ENCODE data around the gene DMPK.
"Not testable (repeated sequence)": the region's sequence is repeated elsewhere in the genome, so short reads cannot be mapped to it uniquely, and the experiment has no call there.

The DMPK gene

DNA sequence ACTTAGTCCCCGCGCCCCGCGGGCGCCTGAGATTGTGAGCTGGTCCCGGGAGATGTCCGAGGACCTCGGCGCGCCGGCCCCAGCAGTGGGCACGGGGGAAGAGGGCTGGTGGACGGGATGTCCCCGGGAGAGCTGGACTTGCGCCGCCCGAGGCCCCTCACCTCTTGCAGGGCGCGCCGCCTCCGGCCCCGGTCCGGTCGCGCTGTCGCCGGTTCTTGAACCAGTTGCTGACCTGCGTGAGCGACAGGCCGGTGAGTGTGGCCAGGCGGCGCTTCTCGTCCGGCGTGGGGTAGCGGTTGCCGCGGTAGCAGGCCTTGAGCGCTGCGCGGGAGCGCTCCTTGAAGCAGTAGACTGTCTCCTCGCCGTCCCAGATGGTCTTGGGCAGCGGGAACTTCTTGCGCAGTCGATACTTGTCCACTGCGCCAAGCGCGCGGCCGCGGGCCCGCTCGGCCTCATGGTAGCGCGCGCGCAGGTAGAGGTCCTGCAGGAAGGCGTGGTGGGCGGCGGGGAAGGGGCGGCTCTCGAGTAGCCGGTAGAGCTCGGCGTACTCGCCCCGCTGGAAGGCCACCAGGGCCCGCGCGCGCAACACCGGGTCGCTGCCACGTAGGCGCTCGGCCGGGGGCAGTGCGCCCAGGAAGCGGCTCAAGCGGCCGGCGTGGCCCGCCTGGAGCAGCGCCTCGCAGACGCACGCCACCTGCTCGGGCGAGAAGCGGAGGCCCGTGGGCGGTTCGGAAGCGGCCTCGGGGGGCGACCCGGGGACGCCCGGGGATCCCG is 14.2 kb downstream of the DMPK start:
- peak; percentile 25 for DNase-seq

DNA sequence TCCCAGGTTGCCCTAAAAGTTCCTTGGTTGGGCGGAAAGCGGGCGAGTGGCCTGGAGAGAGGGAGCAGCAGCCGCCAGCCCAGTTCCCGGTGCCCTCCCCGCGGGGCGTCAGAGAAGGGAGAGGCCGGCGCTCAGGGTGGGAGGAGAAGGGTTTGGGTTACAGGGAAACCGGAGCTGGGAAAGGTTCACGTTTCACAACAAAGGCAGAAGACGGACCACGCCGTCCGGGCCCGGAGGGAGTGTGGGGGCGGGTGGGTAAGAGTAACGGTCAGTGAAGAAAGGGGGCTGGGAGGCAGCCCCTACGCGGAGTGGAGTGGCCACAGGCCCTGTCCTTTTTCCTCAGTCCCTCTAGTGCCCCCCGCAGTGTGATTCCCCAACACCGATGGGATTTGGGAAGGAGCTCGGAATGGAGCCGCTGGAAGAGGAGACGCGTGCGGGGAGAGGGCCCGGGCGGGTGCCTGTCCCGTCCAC is 14.8 kb downstream of the DMPK start:
- DNase-seq = peak; percentile 23

- no peak for DNase-seq
These were observed 15.4 kb downstream of the DMPK start for GRCh38 chr19:45766869-45767346.

DNA sequence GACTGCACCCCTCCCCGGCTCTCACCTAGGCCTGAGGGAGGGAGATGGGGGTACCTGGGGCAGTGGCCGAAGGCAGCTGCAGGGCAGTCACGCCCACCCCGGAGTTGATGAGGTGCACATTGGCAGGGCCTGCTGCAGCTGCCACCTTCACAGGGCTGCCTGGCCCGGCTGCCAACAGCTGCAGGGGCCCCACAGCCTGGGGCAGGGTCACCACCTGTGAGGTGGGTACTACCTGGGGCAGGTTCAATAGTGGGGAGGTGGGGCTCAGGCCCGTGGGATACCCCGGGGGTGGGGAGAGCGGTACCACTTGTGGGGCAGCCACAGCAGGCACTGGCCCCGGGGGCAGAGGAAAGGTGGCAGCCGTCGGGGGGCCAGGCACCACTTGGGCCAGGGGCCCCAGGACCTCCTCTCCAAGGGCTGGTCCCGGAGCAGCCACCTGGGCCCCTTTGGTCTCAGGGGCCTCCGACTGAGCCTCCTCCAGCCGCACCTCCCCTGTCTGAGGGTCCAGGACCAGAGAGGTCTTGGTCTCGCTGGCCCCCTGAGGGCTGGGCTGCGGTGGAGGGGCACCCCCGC is 15.9 kb downstream of the DMPK start:
- DNase-seq = no peak

- DNase-seq = no peak
These were observed 16.5 kb downstream of the DMPK start for GRCh38 chr19:45765702-45766295.

DNA sequence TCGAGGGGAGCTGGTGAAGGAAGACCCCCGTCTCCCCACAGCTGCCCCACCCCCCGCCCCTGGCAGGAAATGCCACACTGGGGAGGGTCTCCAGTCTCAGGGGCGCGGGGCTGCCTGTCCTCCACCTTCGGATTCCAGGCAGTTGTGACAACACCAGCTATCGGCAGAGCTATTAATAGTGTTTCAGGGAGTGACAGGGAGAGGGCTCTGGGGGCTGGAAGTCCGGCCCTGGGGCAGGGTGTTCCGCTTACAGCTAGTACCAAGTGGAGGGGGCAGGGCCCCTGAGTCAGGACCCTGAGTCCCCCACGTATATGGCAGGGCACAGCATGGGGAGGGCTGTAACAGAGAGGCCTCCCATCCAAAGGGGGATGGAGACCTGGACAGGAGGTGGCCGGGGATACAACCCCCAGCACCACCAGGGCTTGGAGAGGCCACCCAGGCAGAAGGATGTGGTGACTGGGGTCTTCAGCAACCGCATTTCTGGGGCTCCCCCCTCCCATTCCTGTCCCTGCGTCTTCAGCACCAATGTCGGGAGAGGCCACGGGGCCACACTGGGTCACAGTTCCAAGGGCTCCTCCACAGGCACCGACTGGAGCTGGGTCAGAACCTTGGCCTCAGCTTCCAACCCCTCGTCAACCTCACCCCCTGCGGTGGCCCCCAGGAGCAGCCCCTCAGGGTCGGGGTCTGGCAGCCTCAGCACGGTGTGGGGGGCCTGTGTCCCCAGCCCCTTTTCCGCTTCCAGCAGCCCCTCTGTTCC is 17.2 kb downstream of the DMPK start:
- no peak for DNase-seq

DNA sequence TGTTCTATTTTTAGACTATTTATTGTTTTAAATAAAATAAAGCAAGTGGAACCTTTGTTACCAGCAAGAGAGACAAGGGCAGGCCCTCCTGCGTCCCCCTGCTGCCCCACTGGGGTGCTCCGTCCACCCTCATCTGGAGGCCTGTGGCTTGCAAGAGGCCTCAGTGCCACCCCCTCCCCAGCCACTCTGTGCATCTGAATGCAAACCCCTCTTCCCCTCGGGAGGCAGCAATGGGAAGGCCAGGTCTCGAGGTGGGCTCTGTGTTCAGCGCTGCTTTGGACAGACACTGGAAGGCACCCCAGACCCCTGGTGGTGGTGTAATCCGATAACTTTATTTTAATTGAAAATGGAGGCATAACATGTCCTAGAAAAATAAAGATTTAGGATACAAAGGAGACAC is 17.8 kb downstream of the DMPK start:
- DNase-seq = no peak

DNA sequence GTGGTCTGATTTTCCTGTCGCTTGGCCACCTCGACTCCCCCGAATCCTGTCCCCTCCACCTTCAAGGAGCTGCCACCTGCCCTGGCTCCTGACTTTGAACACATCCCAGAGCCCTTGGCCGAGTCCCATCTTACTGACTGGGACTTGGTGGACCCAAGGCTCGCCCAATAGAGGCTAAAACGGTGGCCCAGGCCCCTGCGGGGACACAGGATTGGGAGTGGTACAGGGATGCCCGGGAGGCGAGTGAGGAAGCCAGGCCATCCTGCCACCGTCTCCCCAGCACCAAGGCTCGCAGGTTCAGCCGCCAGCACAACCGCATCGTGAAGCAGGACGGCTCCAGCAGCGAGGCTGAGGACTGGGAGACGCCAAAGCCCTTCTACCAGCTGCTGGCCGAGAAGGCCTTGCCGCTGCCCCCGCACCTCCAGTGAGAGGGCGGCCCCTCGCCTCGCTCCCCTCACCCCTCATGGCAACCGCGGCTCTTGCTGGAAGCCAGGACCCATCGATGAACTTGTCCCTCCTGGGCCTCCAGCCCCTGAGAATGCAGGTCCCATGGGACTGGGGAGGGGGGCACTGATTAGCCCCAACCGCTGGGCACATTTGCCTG is 18.5 kb downstream of the DMPK start:
- no peak for DNase-seq

- no peak for DNase-seq
These were observed 19.2 kb downstream of the DMPK start for GRCh38 chr19:45762870-45763631.

DNA sequence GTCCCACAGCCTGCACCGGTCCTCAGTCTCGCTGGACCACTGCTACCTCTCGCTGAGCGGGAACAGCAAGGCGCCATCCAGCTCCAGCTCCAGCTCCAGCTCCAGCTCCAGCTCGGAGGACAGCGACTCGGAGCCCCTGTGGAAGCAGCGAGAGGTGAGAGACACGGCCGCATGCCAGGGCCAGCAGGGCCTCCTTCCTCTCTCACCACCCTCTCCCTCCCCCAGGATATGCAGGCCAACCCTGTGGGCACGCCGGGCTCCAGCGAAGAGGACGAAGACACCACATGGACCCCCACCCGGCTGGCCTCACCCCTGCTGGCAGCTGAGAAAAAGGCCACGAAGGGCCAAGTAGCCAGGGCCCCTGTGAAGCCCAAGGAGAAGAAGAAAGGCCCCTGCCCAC is 20.6 kb downstream of the DMPK start:
- DNase-seq = no peak

GRCh38 chr19:45758921-45759320 is 23.4 kb downstream of the DMPK start:
- no peak for DNase-seq

DNA sequence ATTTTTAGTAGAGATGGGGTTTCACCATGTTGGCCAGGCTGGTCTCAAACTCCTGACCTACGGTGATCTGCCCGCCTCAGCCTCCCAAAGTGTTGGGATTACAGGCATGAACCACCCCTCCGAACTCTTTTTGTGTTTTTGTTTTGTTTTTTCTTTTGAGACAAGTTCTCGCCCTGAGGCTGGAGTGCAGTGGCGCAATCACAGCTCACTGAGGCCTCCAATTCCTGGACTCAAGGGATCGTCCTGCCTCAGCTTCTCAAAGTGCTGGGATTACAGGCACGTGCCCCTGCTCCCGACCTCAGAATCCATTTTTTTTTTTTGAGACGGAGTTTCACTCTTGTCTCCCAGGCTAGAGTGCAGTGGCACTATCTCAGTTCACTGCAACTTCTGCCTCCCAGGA is 24.6 kb downstream of the DMPK start:
- DNase-seq = no peak

DNA sequence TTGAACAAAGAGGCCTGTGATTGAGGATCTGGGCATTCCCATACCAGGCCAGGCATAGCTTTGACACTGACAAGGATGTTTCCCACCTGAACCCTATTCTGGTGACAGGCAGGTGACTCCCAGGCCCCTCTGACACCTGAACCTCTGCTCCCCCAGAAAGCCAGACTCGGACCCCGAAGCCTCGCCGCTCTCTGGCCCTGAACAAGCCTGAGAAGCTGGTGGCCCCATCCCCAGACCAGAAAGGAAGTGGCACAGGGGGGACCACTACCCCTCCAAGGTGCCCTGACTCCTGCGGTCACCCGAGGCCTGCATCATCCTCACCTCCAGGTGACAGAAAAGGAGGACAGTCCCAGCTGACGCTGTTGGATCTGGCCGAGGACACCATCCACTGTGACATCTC is 28.0 kb downstream of the DMPK start:
- DNase-seq = no peak

- DNase-seq = no peak
These were observed 28.7 kb downstream of the DMPK start for GRCh38 chr19:45753548-45753947.

GRCh38 chr19:45752639-45753038 is 29.7 kb downstream of the DMPK start:
- DNase-seq = no peak

DNA sequence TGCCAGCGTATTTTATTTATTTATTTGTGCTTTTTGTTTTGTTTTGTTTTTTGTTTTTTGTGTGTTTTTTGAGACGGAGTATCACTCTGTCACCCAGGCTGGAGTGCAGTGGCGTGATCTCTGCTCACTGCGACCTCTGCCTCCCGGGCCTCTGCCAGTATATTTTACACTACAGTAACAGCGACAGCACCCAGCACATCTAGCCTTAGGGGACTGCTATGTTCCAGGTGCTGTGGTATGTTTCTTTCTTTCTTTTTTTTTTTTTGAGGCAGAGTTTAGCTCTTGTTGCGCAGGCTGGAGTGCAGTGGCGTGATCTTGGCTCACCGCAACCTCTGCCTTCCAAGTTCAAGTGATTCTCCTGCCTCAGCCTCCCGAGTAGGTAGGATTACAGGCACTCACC is 30.8 kb downstream of the DMPK start:
- not testable (repeated sequence) for DNase-seq

- DNase-seq = no peak
These were observed 34.8 kb downstream of the DMPK start for GRCh38 chr19:45747513-45747912.

- no peak for DNase-seq
These were observed 35.4 kb downstream of the DMPK start for GRCh38 chr19:45746866-45747265.

DNA sequence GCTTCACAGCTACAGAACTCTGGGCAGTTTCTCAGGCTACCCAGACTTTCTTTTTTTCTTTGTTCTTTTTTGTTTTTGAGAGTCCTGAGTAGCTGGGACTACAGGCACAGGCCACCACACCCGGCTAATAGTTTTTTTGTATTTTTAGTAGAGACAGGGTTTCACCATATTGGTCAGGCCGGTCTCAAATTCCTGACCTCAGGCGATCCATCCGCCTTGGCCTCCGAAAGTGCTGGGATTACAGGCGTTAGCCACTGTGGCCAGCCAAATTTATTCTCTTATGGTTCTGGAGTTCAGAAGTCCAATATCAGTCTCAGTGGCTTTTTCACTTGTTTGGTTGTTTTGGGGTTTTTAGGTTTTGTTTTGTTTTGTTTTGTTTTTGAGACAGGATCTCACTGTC is 36.7 kb downstream of the DMPK start:
- no peak for DNase-seq

DNA sequence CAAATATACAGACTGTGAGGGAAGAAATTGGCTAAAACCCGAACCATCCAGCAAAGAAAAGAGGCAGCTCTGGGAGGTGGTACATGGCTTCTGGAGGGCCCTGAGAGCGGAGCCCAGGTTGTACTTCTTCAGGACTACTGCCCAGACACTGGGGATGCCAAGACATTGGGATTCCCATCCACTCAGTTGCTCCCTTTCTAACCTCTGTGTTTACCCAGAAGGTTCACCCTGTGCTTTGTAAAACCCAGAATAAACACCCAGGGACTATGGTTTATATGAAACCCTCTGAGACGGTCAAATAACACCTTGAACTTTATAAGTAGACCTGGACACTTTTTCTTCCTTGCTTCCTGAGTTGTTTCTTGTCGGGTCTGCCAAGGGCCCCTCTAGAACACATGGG is 39.3 kb downstream of the DMPK start:
- DNase-seq = no peak

GRCh38 chr19:45739498-45740439 is 42.5 kb downstream of the DMPK start:
- DNase-seq = no peak

Data from T1000 (cell line).